Astrocyte of the spinal cord (primary cell): Measurements from ENCODE around the gene SUPV3L1.
"Not testable (repeated sequence)": the region's sequence is repeated elsewhere in the genome, so short reads cannot be mapped to it uniquely, and the experiment has no call there.

Experiments used
- DNase-seq: peaks from one replicate; pipeline ENCODE4 v3.0.0; 2011; ENCODE audit warnings: low read depth, low spot score
- H3K4me3 ChIP-seq: 2 replicates; pipeline ENCODE4 v1.5.1; 2011; ENCODE audit warnings: low read depth, mild to moderate bottlenecking, low read length, moderate library complexity
- CTCF ChIP-seq: IDR thresholded peaks from 2 replicates; pipeline ENCODE4 v1.5.1; 2012; ENCODE audit warnings: low read depth, mild to moderate bottlenecking, low read length, inconsistent platforms
- in situ Hi-C: cut with HindIII; loops from 2 replicates; pipeline ENCODE4 v1.10.0; 2017; ENCODE audit warnings: low sequenced_read_pairs

SUPV3L1 gene

DNA sequence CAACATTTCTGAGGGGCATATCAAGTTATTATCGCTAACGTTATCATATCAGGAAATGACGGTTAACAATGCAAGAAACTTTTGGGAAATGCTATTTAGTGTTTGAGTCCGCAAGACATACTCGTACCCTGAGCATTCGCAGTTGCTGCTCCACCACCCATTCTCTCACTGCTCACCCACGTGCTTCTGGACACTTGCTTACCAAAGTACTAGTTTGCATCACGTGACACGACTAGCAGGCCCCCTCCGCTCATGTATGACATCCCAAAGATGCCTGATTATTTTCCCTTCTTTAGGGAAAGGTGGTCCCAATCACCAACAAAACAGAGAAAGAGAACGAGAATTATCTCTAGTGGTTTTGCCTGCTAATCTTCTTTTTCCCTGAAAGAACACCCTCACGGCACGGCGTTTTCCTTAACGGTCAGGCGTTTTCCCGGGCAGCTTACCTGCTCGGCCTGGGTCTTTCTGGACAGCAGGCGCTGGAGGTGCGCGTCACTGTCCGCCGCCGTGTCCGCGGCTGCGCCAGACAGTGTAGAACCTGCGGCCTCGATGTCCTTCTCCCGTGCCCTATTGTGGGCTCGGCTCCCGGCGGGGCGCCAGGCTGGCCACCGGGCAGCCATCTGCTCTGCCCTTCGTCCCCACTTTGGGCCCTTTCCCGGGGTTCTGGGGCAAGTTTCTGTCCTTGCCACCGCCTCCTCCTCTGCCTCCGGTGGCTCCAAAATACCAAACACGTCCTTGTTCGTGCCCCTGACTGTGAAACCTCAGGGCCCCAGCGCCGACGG, at the start of gene SUPV3L1:
SUPV3L1 (plus strand) TSS at position 492 of the 782 bp plus-strand sequence; CDS start at position 550, 58 bp downstream.
- in situ Hi-C loops: no loop called here
- TF ChIP-seq CTCF: no peak
- DNase-seq: peak; percentile 97
- H3K4me3 ChIP-seq: peak within 1 kb of the TSS; percentile 94

DNA sequence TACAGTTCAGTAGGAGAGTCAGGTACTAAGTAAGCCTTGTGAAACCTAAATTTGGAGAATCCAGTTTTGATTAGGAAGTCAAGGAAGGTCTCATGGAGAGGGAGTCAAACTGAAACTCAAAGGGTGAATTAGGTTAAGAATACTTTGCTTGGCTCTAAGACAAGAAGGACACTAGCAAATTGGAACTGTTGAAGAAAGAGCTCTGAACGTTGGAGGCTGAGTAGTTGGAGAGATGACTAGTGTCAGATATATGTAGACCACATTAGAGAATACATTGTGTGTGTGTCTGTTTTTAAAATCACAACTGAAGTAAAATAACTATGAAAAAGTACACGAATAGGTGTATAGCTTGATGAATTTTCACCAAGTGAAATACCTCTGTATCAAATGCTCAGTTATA, 49.8 kb upstream of the SUPV3L1 start:
- in situ Hi-C loops: no loop called here
- peak; percentile 11 for DNase-seq
- no peak overlapping the region for H3K4me3 ChIP-seq
- no peak for TF ChIP-seq CTCF

DNA sequence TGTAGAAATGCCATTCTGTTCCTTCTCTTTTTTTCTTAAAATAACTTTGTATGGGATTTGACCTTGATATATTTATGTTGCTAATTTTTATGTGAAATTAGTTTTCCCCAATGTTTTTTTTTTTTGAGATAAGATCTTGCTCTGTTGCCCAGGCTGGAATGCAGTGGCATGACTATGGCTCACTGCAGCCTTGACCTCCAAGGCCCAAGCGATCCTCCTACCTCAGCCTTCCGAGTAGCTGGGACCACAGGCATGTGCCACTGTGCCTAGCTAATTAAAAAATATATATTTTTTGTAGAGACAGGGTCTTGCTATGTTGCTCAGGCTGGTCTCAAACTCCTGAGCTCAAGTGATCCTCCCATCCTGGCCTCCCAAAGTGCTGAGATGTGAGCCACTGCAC, 40.1 kb upstream of the SUPV3L1 start:
- no peak overlapping the region for H3K4me3 ChIP-seq
- in situ Hi-C loops: no loop called here
- no peak for DNase-seq
- no peak for TF ChIP-seq CTCF

DNA sequence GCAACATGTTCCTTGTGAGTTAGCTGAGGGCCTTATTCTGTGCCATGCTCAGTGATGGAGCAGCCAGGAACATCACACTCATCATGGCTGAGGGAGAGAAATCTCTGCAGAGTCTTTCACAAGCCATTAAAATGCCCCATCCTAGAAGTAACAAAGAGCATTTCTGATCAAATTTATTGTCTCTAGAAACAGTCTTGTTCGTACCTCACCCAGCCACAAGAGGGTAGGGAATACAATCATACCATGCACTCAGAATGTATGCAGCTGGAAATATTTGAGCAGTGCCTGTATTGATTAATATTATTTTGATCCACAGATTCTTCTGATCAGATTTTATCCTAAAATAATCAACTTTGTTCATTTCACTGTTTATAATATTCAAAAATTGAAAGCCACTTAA, 38.7 kb upstream of the SUPV3L1 start:
- no peak for DNase-seq
- no peak overlapping the region for H3K4me3 ChIP-seq
- in situ Hi-C loops: no loop called here
- TF ChIP-seq CTCF: no peak

DNA sequence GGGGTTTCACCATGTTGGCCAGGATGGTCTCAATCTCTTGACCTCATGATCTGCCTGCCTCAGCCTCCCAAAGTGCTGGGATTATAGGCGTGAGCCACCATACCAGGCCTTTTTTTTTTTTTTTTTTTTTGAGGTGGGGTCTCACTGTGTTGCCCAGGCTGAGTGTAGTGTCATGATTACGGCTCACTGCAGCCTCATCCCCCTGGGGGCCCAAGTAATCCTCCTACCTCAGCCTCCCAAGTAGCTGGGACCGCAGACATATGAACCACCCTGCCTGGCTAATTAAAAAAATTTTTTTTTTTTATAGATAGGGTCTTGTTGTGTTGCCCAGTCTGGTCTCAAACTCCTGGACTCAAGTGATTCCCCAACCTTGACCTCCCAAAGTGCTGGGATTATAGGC, 38.0 kb upstream of the SUPV3L1 start:
- in situ Hi-C loops, H3K4me3 ChIP-seq, DNase-seq: not testable (repeated sequence)

GRCh38 chr10:69142983-69143382, 37.1 kb upstream of the SUPV3L1 start:
- no peak for DNase-seq
- in situ Hi-C loops: no loop called here
- H3K4me3 ChIP-seq: no peak overlapping the region
- TF ChIP-seq CTCF: no peak

GRCh38 chr10:69145329-69145728, 34.7 kb upstream of the SUPV3L1 start:
- in situ Hi-C loops: no loop called here
- H3K4me3 ChIP-seq: no peak overlapping the region
- no peak for TF ChIP-seq CTCF
- DNase-seq: no peak
